GM12873 (cell line): ENCODE data around the gene RAE1.

Experiments
- TF ChIP-seq, protein P1 (sequence below): IDR thresholded peaks from 2 replicates; pipeline ENCODE4 v1.5.1; 2012; ENCODE audit warnings: low read depth, mild to moderate bottlenecking, moderate library complexity, low read length, control low read depth; ENCODE audit not compliant: insufficient read depth; ENCODE audit errors: missing control alignments

The RAE1 gene

DNA sequence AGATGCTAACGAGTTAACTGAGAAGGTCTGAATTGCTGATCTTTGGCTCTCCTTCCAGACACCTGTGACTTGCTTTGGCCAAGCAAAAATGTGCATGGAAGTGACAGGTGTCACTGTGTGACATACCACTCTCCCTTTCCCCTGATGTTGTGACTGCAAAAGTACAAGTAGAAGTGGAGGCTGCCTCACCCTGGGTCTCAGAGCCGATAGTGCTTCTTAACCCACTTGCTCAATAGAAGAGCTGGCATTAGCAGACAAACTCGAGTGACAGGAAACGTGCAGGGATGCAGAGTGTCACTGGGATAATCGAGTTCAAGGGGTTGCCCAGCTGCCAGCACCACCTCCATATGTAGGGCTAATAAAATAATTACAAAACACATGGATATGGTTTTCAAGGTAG lies 37.8 kb upstream of the RAE1 start:
- TF ChIP-seq, protein P1, sequence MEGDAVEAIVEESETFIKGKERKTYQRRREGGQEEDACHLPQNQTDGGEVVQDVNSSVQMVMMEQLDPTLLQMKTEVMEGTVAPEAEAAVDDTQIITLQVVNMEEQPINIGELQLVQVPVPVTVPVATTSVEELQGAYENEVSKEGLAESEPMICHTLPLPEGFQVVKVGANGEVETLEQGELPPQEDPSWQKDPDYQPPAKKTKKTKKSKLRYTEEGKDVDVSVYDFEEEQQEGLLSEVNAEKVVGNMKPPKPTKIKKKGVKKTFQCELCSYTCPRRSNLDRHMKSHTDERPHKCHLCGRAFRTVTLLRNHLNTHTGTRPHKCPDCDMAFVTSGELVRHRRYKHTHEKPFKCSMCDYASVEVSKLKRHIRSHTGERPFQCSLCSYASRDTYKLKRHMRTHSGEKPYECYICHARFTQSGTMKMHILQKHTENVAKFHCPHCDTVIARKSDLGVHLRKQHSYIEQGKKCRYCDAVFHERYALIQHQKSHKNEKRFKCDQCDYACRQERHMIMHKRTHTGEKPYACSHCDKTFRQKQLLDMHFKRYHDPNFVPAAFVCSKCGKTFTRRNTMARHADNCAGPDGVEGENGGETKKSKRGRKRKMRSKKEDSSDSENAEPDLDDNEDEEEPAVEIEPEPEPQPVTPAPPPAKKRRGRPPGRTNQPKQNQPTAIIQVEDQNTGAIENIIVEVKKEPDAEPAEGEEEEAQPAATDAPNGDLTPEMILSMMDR: no peak

DNA sequence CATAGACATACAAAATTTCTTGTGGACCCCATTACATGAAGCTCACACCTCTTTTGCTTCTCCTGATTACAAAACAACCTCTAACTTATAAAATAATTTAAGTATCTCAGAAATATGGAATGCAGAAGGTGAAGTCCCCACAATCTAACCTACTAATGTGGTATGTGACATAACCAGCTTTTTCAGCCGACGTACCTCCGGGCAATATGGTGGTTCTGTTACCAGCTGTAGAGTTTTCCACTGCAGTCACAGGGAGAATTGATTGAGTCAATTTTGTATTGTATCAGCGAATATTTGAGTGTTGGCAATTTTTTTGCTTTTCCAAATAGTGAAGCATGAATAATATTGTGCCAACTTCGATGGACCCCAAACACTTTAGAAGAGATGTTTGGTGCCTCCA lies 37.1 kb upstream of the RAE1 start:
- TF ChIP-seq, protein P1: no peak

DNA sequence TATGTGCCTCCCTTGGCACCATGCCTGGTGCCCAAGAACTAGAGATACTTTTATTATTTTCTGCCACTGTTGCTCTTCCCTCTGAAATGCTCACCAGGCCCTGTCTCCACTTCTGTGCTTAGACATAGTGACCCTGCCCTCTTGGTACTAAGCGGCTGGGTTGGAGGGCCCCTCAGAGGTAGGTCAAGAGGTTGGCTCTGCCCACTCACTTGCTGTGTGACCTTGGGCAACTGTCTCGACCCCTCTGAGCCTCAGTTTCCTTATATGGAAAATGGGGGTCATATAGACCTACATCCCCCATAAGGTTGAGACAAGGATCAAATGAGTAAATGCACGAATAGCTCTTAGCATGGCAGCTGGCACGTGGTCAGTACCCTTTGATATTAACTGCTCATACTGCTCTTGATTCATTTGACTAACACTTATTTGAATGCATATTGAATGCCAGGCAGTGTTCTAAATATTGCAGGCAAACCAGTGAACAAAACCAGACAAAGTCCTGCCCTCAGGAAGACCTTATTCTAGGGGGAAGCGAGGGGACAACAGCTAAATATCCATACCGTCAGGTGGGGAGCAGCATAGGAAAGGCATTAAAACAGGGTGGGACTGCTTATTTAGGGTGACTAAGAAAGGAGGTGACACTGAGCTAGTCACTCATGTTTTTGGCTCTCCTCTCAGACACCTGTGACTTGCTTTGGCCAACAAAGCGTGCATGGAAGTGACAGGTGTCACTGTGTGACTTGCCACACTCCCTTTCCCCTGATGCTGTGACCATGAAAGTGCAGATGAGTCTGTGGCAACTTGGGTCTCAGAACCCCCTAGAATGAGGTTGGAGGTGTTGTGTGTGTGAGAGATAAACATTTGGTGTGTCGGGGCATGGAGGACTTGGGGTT lies 35.7 kb upstream of the RAE1 start:
- TF ChIP-seq, protein P1: no peak

GRCh38 chr20:57315976-57316480 lies 35.0 kb upstream of the RAE1 start:
- TF ChIP-seq, protein P1: no peak

GRCh38 chr20:57316795-57317201 lies 34.3 kb upstream of the RAE1 start:
- TF ChIP-seq, protein P1: no peak

DNA sequence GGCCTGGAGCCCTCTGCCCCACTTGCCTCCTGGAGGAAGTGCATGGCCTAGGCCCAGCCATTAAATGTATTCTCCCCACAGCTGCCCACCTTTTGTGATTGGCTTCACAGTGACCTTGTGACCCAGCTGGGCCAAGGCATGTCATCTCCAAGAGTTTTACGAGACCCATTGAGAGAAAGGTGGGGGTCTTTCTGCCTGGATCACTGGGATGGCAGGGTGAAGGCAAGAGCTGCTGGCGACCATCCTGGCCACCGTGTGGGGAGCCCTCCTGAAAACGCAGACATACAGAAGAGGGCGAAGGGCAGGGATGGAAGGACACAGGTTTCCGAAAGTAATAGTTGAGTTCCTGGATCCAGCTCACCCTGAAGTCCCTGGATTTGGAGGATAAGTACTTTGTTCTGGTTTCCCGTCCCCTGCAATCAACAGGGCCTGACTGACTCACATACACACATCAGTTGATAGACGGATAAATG lies 33.7 kb upstream of the RAE1 start:
- TF ChIP-seq, protein P1: no peak

GRCh38 chr20:57317789-57318371 lies 33.2 kb upstream of the RAE1 start:
- TF ChIP-seq, protein P1: no peak
